ENCODE data around the gene NOTUM. TPM values are rescaled to one million over a fixed set of nuclear protein-coding genes. Genes with fewer than 3 reads are reported as not detected.

NOTUM gene
- total RNA-seq, 1 donor from 2014 or later = 5.9 TPM

GRCh38 chr17:81911277-81911961 lies 49.6 kb downstream of the NOTUM start, which contains the start of gene PCYT2:
PCYT2 (minus strand) TSS chr17:81911399; CDS start chr17:81911355, 44 bp downstream.
- DNase-seq (ENCODE audit: low spot score in 2 of 2, unreplicated experiment in 2 of 2) = peak; percentile 91 to 92
- TF ChIP-seq, protein P1, sequence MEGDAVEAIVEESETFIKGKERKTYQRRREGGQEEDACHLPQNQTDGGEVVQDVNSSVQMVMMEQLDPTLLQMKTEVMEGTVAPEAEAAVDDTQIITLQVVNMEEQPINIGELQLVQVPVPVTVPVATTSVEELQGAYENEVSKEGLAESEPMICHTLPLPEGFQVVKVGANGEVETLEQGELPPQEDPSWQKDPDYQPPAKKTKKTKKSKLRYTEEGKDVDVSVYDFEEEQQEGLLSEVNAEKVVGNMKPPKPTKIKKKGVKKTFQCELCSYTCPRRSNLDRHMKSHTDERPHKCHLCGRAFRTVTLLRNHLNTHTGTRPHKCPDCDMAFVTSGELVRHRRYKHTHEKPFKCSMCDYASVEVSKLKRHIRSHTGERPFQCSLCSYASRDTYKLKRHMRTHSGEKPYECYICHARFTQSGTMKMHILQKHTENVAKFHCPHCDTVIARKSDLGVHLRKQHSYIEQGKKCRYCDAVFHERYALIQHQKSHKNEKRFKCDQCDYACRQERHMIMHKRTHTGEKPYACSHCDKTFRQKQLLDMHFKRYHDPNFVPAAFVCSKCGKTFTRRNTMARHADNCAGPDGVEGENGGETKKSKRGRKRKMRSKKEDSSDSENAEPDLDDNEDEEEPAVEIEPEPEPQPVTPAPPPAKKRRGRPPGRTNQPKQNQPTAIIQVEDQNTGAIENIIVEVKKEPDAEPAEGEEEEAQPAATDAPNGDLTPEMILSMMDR (IDR thresholded peaks at IDR 0.05; ENCODE audit: unreplicated experiment) = peak; percentile 35
- H3K9me3 Mint-ChIP-seq = no peaks in the 10 kb centered on the region
- no peaks in the 10 kb centered on the region for H3K27me3 Mint-ChIP-seq (ENCODE audit: low read depth)
- peaks cover 3% of the 10 kb centered on the region for H3K4me1 Mint-ChIP-seq
- peaks cover 11% of the 10 kb centered on the region for H3K36me3 Mint-ChIP-seq
- peak within 1 kb of the TSS; percentile 64 for H3K27ac Mint-ChIP-seq
- H3K4me3 Mint-ChIP-seq = peak within 1 kb of the TSS; percentile 82

DNA sequence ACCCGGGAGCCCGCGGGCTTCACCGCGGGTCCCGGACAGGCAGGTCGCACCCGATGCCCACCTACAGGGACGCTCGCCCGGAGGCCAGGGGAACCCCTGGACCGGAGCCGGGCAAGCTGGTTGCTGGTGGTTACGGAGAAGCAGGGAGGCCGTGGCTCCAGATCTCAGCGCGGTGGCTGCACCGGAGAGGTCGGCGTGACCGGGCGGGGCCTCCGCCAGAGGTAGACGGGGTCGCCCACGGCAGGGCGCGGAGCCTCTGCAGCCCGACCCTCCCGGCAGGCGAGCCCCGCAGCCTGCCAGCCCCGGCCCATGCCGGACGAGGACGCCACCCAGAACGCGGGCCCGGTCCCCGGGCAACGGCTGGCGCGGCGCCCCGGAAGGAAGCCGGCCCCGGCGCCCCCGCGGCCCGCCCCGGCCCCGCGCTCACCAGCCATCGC lies 50.1 kb downstream of the NOTUM start:
- no peaks in the 10 kb centered on the region for H3K27me3 Mint-ChIP-seq (ENCODE audit: low read depth)
- TF ChIP-seq, protein P1 (IDR thresholded peaks at IDR 0.05; ENCODE audit: unreplicated experiment) = no peak
- H3K27ac Mint-ChIP-seq = no peak overlapping the region
- H3K36me3 Mint-ChIP-seq = peaks cover 11% of the 10 kb centered on the region
- DNase-seq (ENCODE audit: low spot score in 2 of 2, unreplicated experiment in 2 of 2) = peak in 1 of 2 experiments; percentile 55
- peaks cover 3% of the 10 kb centered on the region for H3K4me1 Mint-ChIP-seq
- H3K9me3 Mint-ChIP-seq = no peaks in the 10 kb centered on the region
- H3K4me3 Mint-ChIP-seq = peak overlapping the region; percentile 82

- peaks cover 3% of the 10 kb centered on the region for H3K4me1 Mint-ChIP-seq
- H3K36me3 Mint-ChIP-seq = peaks cover 11% of the 10 kb centered on the region
- H3K27ac Mint-ChIP-seq = peak overlapping the region; percentile 64
- no peak for DNase-seq (ENCODE audit: low spot score in 2 of 2, unreplicated experiment in 2 of 2)
- no peaks in the 10 kb centered on the region for H3K9me3 Mint-ChIP-seq
- peak overlapping the region; percentile 82 for H3K4me3 Mint-ChIP-seq
- TF ChIP-seq, protein P1 (IDR thresholded peaks at IDR 0.05; ENCODE audit: unreplicated experiment) = no peak
- no peaks in the 10 kb centered on the region for H3K27me3 Mint-ChIP-seq (ENCODE audit: low read depth)
These were observed 50.8 kb downstream of the NOTUM start for GRCh38 chr17:81909966-81910839.

DNA sequence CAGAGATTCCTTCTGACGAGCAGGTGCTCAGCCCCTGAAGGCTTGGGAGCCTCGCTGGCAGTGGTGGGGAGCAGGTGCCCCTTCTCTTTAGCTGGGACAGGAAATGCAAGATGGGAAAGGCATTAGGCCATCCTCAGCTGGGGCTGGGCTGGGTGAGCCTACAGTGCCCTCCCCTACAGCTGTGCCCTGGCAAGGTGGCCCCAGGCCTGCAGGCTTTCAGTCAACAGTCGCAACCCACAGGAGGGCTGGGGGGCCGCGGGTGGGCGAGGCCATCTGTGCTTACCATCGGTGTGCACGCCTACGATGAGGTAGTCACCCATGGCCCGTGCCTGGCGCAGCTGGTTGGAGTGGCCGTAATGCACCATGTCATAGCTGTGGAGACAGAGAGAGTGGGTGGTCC lies 51.8 kb downstream of the NOTUM start:
- Mint-ChIP-seq H3K9me3 (no peaks in the 10 kb centered on the region), H3K36me3 (peaks cover 11% of the 10 kb centered on the region), H3K4me1 (peaks cover 3% of the 10 kb centered on the region), H3K4me3 (peak overlapping the region; percentile 22), H3K27me3 (ENCODE audit: low read depth) (no peaks in the 10 kb centered on the region), H3K27ac (no peak overlapping the region)
- TF ChIP-seq, protein P1 (IDR thresholded peaks at IDR 0.05; ENCODE audit: unreplicated experiment) = no peak
- DNase-seq (ENCODE audit: low spot score in 2 of 2, unreplicated experiment in 2 of 2) = no peak

- peaks cover 11% of the 10 kb centered on the region for H3K36me3 Mint-ChIP-seq
- H3K27ac Mint-ChIP-seq = no peak overlapping the region
- no peaks in the 10 kb centered on the region for H3K27me3 Mint-ChIP-seq (ENCODE audit: low read depth)
- no peak for DNase-seq (ENCODE audit: low spot score in 2 of 2, unreplicated experiment in 2 of 2)
- H3K4me3 Mint-ChIP-seq = no peak overlapping the region
- no peaks in the 10 kb centered on the region for H3K9me3 Mint-ChIP-seq
- TF ChIP-seq, protein P1 (IDR thresholded peaks at IDR 0.05; ENCODE audit: unreplicated experiment) = no peak
- H3K4me1 Mint-ChIP-seq = peaks cover 3% of the 10 kb centered on the region
These were observed 52.2 kb downstream of the NOTUM start for GRCh38 chr17:81908793-81909192.

All from mesothelial cell of epicardium (in vitro differentiated cells).